ENCODE results near the gene DPP6.

DNA sequence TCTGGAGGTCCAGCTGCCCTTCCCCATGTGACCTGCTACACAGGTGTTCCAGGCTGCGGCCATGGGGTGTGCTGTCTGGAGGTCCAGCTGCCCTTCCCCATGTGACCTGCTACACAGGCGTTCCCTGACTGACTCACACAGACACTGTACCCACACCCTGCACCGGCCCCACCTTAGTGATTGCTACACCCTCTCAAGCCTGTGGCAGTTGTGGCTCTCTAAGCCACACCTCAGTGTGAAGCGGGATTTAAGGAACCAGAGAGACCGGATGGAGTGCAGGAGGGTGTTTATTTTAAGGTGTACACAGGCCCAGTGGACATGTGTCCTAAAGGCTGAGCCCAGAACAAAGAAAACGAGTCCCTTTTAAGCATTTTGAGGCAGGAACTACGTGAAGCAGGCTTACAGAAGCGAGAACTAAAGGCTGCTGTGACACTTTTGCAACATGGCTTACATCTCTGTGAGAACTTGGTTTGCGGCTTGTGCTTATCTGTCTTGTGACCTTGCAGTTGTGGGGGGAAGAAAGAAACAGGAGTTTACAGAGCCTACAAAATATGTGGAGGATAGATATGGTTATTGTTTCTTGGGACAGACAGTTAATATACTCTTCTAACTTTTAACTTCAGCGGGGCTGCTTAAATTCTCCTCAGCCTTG, 624.4 kb downstream of the DPP6 start:
- TF ChIP-seq, protein P1, sequence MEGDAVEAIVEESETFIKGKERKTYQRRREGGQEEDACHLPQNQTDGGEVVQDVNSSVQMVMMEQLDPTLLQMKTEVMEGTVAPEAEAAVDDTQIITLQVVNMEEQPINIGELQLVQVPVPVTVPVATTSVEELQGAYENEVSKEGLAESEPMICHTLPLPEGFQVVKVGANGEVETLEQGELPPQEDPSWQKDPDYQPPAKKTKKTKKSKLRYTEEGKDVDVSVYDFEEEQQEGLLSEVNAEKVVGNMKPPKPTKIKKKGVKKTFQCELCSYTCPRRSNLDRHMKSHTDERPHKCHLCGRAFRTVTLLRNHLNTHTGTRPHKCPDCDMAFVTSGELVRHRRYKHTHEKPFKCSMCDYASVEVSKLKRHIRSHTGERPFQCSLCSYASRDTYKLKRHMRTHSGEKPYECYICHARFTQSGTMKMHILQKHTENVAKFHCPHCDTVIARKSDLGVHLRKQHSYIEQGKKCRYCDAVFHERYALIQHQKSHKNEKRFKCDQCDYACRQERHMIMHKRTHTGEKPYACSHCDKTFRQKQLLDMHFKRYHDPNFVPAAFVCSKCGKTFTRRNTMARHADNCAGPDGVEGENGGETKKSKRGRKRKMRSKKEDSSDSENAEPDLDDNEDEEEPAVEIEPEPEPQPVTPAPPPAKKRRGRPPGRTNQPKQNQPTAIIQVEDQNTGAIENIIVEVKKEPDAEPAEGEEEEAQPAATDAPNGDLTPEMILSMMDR (IDR thresholded peaks at IDR 0.05) = no peak
- TF ChIP-seq POLR2AphosphoS5 (IDR thresholded peaks at IDR 0.05) (no peak), POLR2A (IDR thresholded peaks at IDR 0.05; ENCODE audit: low read depth) (no peak), EP300 (IDR thresholded peaks at IDR 0.05) (no peak)
